ENCODE data around the gene GNA12. TPM values are rescaled to one million over a fixed set of nuclear protein-coding genes. Genes with fewer than 3 reads are reported as not detected.

The GNA12 gene
- total and polyA plus RNA-seq, 2 experiments from 2014 or later = 28.4 to 40.2 TPM

GRCh38 chr7:2710286-2710655 is 133.8 kb downstream of the GNA12 start:
- H3K4me2 ChIP-seq = no peak overlapping the region
- TF ChIP-seq CTCF (IDR thresholded peaks at IDR 0.05; ENCODE audit: poor library complexity) (no peak), EZH2 (IDR thresholded peaks at IDR 0.05; ENCODE audit: borderline replicate concordance) (no peak), EZH2phosphoT487 (IDR thresholded peaks at IDR 0.05; ENCODE audit: low read depth, severe bottlenecking, unreplicated experiment) (no peak)
- 87% methylated on average over 11 of the region's 11 CpGs for WGBS (ENCODE audit: low lambda C conversion rate, missing lambda C conversion rate)

GRCh38 chr7:2709553-2710285 is 134.4 kb downstream of the GNA12 start:
- DNase-seq (ENCODE audit: low spot score) = peak; percentile 82
- no peaks in the 10 kb centered on the region for H3K27me3 ChIP-seq
- no peak overlapping the region for H3K4me2 ChIP-seq
- no peaks in the 10 kb centered on the region for H4K20me1 ChIP-seq (ENCODE audit: insufficient read depth, poor library complexity, severe bottlenecking)
- WGBS (ENCODE audit: low lambda C conversion rate, missing lambda C conversion rate) = 42% methylated on average over 32 of the region's 35 CpGs
- H3K27ac ChIP-seq = no peak overlapping the region
- H3K4me3 ChIP-seq = no peak overlapping the region
- H3K36me3 ChIP-seq (replicated peaks; ENCODE audit: insufficient read depth, low read depth) = no peaks in the 10 kb centered on the region
- no peaks in the 10 kb centered on the region for H3K79me2 ChIP-seq
- no peaks in the 10 kb centered on the region for H3K9me3 ChIP-seq (ENCODE audit: low read depth)
- peaks cover 4% of the 10 kb centered on the region for H3K4me1 ChIP-seq (ENCODE audit: insufficient read depth)
- TF ChIP-seq EZH2 (IDR thresholded peaks at IDR 0.05; ENCODE audit: borderline replicate concordance) = no peak
- TF ChIP-seq EZH2phosphoT487 (IDR thresholded peaks at IDR 0.05; ENCODE audit: low read depth, severe bottlenecking, unreplicated experiment) = no peak
- peak; percentile 85 for TF ChIP-seq CTCF (IDR thresholded peaks at IDR 0.05; ENCODE audit: poor library complexity)
- H3K9me2 ChIP-seq (replicated peaks; ENCODE audit: insufficient read depth) = no peaks in the 10 kb centered on the region
- H2AFZ ChIP-seq = no peak overlapping the region

More at GRCh38 chr7:2710286-2710655, 133.8 kb downstream of the GNA12 start:
- DNase-seq (ENCODE audit: low spot score) = no peak
- H3K27ac ChIP-seq = no peak overlapping the region
- no peaks in the 10 kb centered on the region for H3K9me3 ChIP-seq (ENCODE audit: low read depth)
- H3K4me1 ChIP-seq (ENCODE audit: insufficient read depth) = peaks cover 7% of the 10 kb centered on the region
- H3K36me3 ChIP-seq (replicated peaks; ENCODE audit: insufficient read depth, low read depth) = no peaks in the 10 kb centered on the region
- no peaks in the 10 kb centered on the region for H3K79me2 ChIP-seq
- H3K9me2 ChIP-seq (replicated peaks; ENCODE audit: insufficient read depth) = no peaks in the 10 kb centered on the region
- no peaks in the 10 kb centered on the region for H3K27me3 ChIP-seq
- H3K4me3 ChIP-seq = no peak overlapping the region
- no peaks in the 10 kb centered on the region for H4K20me1 ChIP-seq (ENCODE audit: insufficient read depth, poor library complexity, severe bottlenecking)
- H2AFZ ChIP-seq = no peak overlapping the region

- Histone ChIP-seq H3K27me3 (no peaks in the 10 kb centered on the region), H4K20me1 (ENCODE audit: insufficient read depth, poor library complexity, severe bottlenecking) (no peaks in the 10 kb centered on the region), H3K36me3 (replicated peaks; ENCODE audit: insufficient read depth, low read depth) (no peaks in the 10 kb centered on the region), H3K4me3 (no peak overlapping the region), H3K9me3 (ENCODE audit: low read depth) (no peaks in the 10 kb centered on the region), H3K79me2 (no peaks in the 10 kb centered on the region), H3K4me2 (no peak overlapping the region), H2AFZ (no peak overlapping the region), H3K27ac (no peak overlapping the region), H3K4me1 (ENCODE audit: insufficient read depth) (peaks cover 4% of the 10 kb centered on the region), H3K9me2 (replicated peaks; ENCODE audit: insufficient read depth) (no peaks in the 10 kb centered on the region)
- no peak for DNase-seq (ENCODE audit: low spot score)
- no peak for TF ChIP-seq EZH2phosphoT487 (IDR thresholded peaks at IDR 0.05; ENCODE audit: low read depth, severe bottlenecking, unreplicated experiment)
- TF ChIP-seq CTCF (IDR thresholded peaks at IDR 0.05; ENCODE audit: poor library complexity) = no peak
- TF ChIP-seq EZH2 (IDR thresholded peaks at IDR 0.05; ENCODE audit: borderline replicate concordance) = no peak
- 96% methylated on average over 20 of the region's 20 CpGs for WGBS (ENCODE audit: low lambda C conversion rate, missing lambda C conversion rate)
These were observed 135.4 kb downstream of the GNA12 start for GRCh38 chr7:2708547-2709310.

Data from hepatocyte (in vitro differentiated cells).